Measurements from ENCODE around the gene CCDC54.

Gene CCDC54

DNA sequence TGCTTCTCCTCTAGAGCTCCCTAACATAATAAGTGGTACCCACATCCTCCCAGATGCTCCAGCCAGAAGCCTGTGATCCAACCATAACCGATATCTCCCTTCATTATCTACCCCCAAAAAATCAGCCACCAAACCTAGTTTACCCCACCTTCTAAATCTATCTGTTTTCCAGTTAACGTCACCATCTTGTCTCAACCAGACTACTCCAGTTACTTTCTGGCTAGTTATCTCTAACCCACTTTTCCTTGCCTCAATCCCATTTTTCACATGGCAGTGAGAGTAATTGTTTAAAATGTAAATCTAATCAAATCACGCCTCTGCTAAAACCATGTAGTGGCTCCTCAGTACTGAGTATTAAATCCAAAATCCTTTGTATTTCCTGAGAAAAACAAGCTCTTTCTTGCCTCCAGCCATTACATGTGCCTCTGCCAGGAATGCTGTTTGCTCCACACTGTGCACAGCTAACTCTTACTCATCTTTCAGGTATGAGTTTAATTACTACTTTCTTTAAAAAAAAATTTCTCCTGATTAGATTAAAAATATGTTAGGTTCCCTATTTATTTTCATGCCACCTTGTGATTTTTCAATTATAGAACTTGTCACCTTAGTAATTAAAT, 15.4 kb downstream of the CCDC54 start:
- no peak for DNase-seq (ENCODE audit: low read depth)

DNA sequence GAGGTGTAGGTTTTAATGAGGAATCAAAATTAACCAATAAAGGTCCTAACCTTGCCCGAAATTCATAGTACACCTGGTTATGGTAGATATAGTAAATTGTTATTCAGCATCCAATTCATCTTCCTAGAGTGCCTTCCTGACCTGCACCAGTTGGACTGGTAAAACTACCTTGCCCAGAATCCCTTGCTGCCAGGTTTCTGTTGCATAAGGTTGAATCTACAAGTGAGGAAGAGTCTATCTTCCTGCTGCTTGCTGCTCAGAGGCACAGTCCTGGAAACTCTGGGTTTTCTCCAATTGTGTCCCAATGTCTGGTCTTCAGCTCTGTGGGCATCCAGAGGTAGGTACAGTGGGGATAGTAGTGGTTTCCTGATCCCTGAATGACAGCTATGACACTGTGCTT, 17.3 kb downstream of the CCDC54 start:
- DNase-seq (ENCODE audit: low read depth) = no peak

DNA sequence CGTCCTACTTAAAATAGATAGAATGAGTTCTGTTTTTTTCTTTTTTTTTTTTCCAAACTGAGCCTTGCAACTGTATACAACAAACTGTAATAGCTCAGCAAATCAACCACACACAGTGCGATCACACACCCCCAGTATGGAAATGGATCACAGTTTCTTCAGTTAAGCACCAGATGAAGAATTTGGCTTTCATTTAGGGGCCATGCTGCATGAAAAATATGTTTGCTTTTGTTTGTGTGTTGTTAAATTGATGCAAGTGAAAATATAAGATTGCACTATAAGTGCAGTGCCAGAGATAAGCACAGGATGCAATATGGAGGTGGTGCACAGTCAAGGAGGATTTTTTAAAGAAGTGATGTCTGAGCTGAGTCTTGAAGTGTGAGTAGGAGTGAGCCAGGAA, 17.8 kb downstream of the CCDC54 start:
- DNase-seq (ENCODE audit: low read depth) = no peak

DNA sequence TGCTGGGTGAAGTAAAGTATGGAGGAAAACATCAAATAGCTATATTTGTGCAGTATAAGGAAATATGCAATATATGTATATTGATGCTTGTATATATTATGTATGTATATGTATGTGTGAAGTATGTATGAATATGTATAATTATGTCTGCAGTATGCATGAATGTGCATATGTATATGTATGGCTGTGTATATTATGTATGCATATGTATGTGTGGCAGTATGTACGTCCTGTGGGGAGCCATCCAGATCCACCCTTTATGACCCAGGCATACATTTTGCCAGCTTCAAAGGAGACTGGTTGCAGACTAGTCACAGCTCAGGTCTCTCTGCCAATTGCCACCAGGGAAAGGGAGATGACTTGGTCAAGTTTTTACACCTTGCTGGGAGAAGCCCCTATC, 24.1 kb downstream of the CCDC54 start:
- no peak for DNase-seq (ENCODE audit: low read depth)

DNA sequence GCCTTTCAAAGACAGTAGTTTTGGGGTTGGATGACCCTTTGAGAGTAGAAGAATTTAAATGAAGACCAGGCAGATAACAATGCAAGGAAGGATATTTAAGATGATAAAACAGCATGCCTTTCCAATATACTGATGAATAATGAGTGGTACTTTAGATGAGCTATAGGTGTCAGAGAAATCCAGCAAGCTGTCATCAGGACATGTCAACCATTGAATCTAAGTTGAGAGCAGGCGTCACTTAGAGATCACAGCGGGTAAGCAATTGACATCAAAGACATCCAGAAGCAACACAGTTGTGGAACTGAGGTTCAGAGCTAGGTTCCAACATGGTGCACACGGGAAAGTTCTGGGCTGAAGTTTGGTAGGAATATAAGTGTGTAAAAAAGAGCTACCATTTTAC, 25.0 kb downstream of the CCDC54 start:
- DNase-seq (ENCODE audit: low read depth) = no peak

DNA sequence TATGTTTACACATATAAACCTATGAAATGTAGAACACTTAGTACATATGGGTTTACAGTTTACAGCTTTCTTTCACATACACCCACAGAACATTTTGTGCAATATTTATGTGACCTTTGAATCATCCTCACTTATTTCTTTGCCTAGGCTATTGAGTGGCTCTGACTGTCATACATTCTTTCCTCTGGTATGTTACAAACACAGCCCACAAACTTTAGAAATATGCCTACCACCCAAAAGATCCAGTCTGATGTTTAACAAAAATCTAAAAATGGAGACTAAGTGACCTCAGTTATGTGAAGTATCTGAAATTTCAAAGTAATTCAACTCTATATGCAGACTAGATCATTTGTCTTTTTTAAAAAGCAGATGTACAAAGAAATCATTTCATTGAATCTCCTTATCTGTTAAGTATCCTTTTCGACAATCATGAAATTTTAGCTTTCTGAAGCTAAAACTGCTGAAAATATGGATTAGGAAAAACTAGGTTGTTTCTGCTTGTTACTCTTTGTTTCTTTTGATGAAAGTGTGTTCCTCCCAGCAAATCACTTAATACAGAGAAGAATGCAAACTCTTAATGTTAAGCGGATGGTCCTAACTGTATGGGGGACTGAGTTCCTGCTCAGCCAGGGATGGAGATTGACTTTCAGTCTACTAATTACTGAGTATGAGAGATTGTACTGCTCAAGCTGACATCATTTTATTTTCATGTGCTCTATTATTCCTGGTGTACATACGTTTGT, 27.7 kb downstream of the CCDC54 start:
- no peak for DNase-seq (ENCODE audit: low read depth)

DNA sequence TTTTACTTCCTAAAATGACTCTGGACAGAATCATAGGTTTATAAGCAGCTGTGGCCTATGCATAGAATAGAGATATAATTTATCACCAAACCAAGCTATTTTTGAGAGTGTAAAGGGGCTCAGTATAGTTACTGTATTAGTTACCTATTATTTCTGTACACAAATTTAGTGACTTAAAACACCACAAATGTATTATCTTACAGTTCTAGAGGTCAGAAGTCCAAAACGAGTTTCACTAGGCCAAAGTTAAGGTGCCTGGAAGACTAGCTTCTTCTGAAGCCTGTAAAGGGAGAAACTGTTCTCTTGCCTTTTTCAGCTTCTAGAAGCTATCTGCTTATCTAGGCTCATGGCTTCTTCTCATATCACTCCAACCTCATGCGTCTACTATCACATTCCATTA, 30.1 kb downstream of the CCDC54 start:
- no peak for DNase-seq (ENCODE audit: low read depth)

DNA sequence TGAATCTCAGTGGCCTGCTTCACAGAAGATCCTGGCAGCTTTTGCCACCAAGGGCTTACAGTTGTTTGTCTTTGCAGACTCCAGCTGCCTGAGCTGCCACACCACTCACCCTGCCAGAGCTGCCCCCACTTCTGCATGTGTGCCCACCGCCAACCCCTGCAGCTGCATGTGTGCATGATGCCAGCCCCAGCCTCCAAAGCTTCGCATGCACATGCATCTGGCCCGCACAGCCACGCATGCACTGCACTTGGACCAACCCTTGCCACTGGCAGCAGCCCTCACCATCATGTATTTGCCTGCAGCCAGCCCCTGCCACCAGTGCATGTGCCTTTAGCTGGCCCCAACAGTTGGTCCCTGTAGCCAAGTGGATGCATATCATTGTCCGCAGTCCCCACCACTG, 31.3 kb downstream of the CCDC54 start:
- no peak for DNase-seq (ENCODE audit: low read depth)

DNA sequence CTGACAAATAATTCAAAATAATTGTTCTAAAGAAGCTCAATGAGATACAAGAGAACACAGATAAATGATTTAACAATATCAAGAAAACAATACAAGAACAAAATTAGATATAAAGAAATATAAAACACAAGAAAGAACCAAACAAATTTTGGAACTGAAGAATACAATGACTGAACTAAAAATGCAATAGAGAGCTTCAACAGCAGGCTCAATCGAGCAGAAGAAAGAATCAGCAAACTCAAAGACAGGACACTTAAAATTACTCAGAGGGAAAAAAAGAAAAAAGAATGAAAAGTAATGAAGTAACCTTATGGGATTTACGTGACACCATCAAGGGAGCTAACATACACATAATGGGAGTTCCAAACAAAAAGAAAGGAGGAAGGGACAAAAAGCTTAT, 32.1 kb downstream of the CCDC54 start:
- DNase-seq (ENCODE audit: low read depth) = no peak

DNA sequence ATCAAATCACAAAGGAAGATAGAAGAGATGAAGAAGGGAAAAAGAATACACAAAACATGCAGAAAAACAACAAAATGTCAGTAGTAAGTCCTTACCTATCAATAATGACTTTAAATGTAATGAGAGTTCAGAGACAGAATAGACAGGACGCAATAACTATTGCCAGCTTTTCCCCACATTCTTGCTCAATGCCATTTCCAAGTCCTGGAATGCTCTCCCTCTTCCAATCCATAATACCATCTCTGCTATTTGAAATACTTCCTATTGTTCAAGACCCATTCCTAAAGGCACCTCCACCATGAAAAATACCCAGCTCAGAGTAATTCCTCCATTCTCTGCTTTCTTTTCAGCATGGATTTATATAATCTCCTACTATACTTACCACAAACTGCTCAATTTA, 33.4 kb downstream of the CCDC54 start:
- DNase-seq (ENCODE audit: low read depth) = no peak

DNA sequence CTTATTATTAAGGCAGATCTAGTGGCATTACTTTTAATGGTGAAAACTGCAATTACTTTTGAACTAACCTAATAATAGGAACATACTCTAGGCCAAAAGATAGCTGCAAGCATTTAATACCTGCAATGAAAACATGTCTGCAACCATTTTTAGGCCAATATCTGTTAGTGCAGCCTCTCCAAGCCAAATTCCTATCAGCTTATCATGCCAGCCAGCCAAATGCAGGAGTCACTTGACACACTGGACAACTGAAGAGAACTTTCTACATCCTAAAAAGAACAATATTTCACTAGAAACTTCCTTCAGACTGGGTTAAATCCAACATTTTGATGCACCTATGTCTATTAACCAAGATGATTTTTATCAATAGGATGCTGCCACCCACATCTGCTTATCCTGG, 33.8 kb downstream of the CCDC54 start:
- DNase-seq (ENCODE audit: low read depth) = no peak

DNA sequence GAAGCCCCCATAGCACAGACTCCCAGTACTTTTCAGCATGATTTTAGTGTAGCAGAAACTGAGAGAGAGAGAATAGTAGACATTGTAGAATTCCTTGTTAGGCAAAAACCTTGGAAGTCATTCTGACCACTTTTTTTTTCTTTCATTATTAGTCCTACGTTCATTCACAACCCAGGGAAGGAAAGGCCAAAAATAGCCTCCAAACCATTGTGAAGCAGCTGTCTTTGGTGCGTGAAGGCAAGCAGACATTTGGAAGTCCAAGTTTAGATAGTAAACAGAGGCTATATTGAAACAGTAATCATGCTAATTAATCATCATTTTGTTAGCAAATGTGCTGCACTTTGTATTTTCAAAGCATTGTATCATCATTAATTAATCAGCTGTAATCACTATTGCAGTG, 34.5 kb downstream of the CCDC54 start:
- no peak for DNase-seq (ENCODE audit: low read depth)

DNA sequence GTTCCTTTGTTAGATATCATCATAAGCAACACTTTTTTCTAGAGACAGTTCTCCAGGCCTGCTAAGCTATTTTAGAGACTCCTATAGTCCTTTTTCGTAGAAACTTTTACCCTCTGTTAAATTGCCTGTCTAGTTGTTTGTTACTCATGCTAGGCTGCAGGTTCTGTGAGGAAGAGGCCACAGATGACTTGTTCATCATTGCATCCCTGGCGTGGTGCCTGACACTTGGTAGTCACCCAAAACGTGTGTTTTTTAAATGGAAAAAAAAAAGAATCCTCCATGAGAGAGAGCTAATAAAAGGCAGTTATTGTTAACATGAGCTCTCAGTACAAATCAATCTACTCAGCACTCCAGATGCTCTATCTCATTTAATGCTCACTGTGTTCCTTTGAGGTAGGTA, 35.1 kb downstream of the CCDC54 start:
- DNase-seq (ENCODE audit: low read depth) = no peak

DNA sequence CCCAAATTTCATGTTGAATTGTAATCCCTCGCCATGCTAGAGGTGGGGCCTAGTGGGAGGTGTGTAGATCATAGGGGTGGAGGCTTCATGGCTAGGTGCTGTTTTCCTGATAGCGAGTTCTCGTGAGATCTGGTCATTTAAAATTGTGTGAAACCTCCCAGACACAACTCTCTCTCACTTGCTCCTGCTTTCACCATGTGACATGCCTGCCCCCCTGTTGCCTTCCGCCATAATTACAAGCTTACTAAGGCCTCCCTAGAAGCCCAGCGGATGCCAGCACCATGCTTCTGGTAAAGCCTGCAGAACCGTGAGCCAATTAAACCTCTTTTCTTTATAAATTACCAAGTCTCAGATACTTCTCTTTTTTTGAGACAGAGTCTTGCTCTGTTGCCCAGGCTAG, 36.0 kb downstream of the CCDC54 start:
- DNase-seq (ENCODE audit: low read depth) = no peak

DNA sequence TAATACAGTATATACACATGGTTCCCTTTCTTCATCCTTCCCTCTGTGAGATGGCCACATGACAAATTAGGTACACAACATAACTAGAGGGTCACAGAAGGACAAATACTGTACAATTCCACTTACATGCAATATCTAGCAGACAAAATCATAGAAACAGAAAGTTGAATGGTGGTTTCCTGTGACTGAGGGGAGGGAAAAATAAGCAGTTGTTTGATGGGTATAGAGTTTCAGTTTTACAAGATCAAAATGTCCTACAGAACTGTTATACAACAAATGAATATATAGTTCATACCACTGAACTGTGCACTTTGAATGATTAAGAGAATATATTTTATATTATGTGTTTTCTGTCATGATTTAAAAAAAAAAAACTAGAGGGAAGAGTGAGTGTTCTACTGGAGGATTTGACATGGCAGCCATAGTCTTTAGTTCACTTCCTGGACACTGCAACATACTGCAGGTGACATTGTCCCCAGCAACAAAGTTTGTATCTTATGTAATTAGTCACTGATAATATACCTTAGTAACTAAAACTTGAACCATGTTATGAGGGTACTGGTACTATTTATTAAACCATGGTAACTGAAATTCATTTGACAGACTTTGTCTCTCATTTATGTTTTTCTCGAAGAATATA, 37.2 kb downstream of the CCDC54 start:
- DNase-seq (ENCODE audit: low read depth) = no peak

DNA sequence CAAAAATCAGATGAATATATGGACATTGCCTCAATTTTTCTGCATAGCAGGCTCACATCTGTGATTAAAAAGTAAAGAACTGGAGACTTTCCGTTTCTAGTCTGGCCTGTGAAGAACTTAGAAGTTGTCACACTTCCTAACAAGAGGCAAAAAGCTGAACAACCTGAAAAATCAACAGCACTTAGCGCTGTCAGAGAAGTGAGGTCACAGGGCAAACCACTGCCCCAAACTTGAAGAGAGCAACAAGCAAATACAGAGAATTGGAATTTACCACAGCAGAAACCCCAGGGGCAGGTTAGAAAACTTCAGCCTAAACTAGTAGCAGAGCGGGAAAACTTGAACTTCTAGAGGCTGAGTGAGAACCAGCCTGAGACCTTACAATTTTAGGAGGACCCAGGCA, 38.9 kb downstream of the CCDC54 start:
- DNase-seq (ENCODE audit: low read depth) = no peak

DNA sequence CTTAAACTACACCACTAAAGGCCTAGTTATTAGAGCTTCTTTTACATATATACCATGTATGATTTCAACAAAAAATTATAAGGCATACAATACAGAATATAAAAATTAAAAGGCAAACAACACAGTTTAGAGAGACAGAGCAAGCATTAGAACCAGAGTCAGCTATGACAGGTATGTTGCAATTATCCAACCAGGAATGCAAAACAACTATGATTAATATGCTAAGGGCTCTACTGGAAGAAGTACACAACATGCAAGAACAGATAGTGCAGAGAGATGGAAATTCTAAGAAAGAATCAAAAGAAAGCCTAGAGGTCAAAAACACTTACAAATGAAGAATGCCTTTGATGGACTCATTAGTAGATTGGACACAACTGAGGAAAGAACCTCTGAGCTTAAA, 39.6 kb downstream of the CCDC54 start:
- no peak for DNase-seq (ENCODE audit: low read depth)

DNA sequence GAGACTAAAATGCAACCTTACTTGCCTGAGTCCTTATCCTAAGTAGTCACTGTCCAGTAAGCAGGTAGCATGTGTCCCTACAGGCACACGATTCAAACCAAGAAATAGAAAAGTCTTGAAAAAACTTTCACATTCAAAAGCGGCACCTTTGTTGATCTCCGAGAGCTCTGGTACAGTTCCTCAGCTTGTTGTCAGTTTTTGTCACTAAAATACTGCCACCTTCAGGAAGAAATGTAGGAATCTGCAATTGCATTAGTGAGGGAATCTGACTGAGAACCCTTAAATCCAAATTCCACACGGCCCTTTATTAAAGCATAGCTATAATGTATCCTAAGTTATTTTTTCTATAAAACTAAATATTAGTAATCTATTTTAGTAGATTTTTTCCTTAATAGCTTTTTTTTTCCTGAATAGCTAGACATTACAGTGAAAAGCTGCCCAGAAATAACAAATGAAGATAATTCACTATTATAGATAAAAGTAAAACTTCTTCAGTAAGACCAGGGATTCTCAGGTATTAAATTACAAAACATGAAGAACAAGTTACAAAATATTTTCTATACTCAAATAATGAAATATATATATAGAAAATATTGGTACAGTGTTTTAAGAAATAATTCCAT, 44.0 kb downstream of the CCDC54 start:
- DNase-seq (ENCODE audit: low read depth) = no peak

DNA sequence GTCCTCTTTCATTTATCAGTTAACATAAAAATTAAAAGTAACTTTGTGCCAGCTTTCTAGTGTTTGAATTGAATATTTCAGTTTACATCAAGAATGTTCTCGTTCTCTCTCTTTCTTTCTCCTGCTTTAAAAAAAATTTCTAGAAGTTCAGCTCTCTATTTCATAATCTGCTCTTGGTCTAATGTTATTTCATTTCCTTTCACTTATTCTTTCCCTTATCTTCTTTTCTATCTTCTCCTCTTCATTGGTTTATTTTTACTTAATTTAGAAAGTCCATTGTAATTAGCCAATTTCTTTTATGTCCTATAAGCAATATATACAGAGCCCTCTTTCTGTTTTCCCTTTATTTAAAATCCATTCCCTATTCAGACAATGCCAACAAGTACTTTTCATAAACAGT, 44.6 kb downstream of the CCDC54 start:
- DNase-seq (ENCODE audit: low read depth) = no peak

DNA sequence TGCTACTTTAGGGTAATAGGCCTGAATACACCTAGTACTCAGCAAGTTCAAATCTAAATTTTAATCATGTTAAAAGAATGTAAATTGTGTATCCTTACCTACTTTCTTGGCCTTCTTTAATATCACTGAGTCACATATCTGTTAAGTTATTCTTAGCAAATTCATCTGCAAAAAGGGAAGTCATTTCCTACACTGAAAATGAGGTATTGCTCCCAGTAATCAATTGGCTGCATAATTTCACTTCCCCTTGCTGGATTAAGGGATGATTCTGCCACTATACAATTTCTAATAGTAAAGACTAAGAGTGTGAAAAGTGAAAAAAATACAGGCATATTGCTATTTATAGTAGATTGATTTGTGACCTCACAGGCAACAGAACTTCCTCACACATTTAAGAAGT, 47.8 kb downstream of the CCDC54 start:
- no peak for DNase-seq (ENCODE audit: low read depth)

DNA sequence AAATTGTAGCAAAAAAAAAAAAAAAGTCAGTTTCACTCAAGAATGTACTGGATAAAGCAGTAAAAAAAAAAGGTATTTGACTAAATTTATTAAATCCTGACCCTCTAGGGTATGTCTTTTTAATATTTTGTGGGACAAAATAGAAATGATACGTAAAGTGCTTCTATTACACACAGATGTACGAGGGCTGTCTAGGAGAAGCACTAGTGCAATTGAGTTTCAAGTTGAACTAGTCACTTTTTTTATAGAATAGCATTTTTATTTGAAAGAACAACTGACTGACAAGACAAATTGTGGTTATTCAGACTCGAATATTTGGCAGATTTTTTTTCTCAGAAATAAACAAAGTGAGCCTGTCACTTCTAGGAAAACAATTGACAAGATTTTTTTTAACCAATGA, 49.0 kb downstream of the CCDC54 start:
- DNase-seq (ENCODE audit: low read depth) = no peak
